ENCODE results near the gene FOSL1. TPM values are rescaled to one million over a fixed set of nuclear protein-coding genes. Genes with fewer than 3 reads are reported as not detected.
A peak's percentile ranks its signal among the peaks of the same experiment; 100 is the strongest.

FOSL1 gene
- polyA plus RNA-seq, 3 donors: 2.5 to 28.2 (median 2.5) TPM

DNA sequence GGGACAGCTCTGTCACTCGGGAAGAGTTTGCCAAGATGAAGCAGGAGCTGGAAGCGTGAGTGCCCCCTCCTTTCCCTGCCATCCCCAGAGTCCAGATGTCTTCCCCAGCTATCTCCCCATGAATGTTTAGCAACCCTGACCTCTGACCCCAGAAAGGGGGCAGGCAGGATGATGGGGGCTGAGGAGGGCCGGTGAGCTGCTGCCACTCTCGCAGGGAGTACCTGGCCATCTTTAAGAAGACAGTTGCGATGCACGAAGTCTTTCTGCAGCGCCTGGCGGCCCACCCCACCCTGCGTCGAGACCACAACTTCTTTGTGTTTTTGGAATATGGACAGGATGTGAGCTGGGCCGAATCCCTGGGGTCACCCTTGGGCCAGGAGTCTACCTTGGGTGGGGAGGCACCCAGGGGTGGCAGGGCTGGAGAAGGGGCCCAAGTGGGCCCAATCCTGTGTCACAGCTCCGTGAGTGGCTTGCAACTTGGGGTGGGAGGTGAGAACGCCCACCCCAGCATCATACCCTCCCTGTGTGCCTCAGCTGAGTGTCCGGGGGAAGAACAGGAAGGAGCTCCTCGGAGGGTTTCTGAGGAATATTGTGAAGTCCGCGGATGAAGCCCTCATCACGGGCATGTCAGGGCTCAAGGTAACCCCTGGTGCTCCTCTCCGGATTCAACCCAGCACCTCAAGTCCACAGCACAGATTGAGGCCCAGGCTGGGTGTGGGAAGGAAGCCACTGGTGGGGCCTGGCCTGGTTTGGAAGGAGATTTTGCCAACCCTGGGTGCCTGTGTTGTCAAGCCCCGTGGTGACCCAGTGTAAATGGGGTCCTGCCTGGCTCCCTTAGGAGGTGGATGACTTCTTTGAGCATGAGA is 49.7 kb downstream of the FOSL1 start:
- Histone ChIP-seq H3K79me2 (ENCODE audit: insufficient read depth, low read length) (peaks cover 23% of the 10 kb centered on the region), H3K9me3 (replicated peaks in 1 of 2; ENCODE audit: control insufficient read depth in 1 of 2, insufficient read depth in 1 of 2, low read length in 2 of 2) (peaks cover 4 to 8% of the 10 kb centered on the region in 2 donors), H3K27ac (ENCODE audit: low read depth in 1 of 2, low read length in 2 of 2) (peak overlapping the region in 1 of 2 donors; percentile 4), H3K36me3 (replicated peaks in 1 of 2; ENCODE audit: control insufficient read depth in 1 of 2, insufficient read depth in 2 of 2, low read length in 2 of 2) (peaks cover 35 to 50% of the 10 kb centered on the region in 2 donors), H3K27me3 (ENCODE audit: control insufficient read depth in 2 of 2, insufficient read depth in 2 of 2, low read length in 2 of 2) (no peaks in the 10 kb centered on the region), H4K20me1 (ENCODE audit: insufficient read depth, low read length) (peaks cover 60% of the 10 kb centered on the region), H3K4me1 (ENCODE audit: control insufficient read depth in 1 of 2, insufficient read depth in 2 of 2, low read length in 2 of 2) (peaks cover 0 to 7% of the 10 kb centered on the region in 2 donors), H3K9ac (ENCODE audit: insufficient read depth, low read length, poor library complexity, severe bottlenecking) (no peak overlapping the region), H2AFZ (ENCODE audit: insufficient read depth, low read depth, low read length, poor library complexity, severe bottlenecking) (no peak overlapping the region), H3K4me2 (replicated peaks; ENCODE audit: extremely low read depth, low read length, poor library complexity, severe bottlenecking) (no peak overlapping the region), H3K4me3 (replicated peaks in 1 of 3; ENCODE audit: low read depth in 2 of 3, low read length in 3 of 3) (no peak overlapping the region)
- Mint-ChIP-seq H3K36me3 (peaks cover 33 to 45% of the 10 kb centered on the region in 2 donors), H3K4me1 (peaks cover 23% of the 10 kb centered on the region), H3K4me3 (no peak overlapping the region), H3K27ac (no peak overlapping the region), H3K9me3 (peaks cover 0 to 10% (median 8%) of the 10 kb centered on the region in 7 donors), H3K27me3 (ENCODE audit: low read depth in 3 of 3) (peaks cover 0 to 5% (median 0%) of the 10 kb centered on the region in 3 donors)
- intact Hi-C loops (cut with micrococcal nuclease): no loop called here
- no peak for DNase-seq
- TF ChIP-seq, protein P1, sequence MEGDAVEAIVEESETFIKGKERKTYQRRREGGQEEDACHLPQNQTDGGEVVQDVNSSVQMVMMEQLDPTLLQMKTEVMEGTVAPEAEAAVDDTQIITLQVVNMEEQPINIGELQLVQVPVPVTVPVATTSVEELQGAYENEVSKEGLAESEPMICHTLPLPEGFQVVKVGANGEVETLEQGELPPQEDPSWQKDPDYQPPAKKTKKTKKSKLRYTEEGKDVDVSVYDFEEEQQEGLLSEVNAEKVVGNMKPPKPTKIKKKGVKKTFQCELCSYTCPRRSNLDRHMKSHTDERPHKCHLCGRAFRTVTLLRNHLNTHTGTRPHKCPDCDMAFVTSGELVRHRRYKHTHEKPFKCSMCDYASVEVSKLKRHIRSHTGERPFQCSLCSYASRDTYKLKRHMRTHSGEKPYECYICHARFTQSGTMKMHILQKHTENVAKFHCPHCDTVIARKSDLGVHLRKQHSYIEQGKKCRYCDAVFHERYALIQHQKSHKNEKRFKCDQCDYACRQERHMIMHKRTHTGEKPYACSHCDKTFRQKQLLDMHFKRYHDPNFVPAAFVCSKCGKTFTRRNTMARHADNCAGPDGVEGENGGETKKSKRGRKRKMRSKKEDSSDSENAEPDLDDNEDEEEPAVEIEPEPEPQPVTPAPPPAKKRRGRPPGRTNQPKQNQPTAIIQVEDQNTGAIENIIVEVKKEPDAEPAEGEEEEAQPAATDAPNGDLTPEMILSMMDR (IDR thresholded peaks at IDR 0.05): no peak
- 87% methylated on average over 6 of the region's 20 CpGs for WGBS (ENCODE audit: insufficient coverage)

DNA sequence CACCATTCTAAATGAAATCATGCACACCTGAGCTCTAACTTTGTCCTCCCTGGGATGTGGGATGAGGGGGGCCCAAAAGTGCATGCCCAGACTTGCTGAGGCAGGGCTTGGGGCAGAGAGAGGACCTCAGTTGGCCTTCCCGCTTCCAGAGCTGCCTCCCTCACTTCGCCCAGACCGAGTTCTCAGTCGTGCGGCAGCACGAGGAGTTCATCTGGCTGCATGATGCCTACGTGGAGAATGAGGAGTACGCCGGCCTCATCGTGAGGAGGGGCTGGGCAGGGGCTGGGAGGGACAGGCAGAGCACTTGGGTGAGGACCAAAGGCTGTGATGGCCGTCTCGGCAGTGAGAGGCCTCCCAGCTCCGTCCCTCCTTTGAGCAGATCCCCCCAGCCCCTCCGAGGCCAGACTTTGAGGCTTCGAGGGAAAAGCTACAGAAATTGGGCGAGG is 50.4 kb downstream of the FOSL1 start:
- no peak overlapping the region for H3K4me3 Mint-ChIP-seq
- H3K4me3 ChIP-seq (replicated peaks in 1 of 3; ENCODE audit: low read depth in 2 of 3, low read length in 3 of 3): no peak overlapping the region
- intact Hi-C loops (cut with micrococcal nuclease): no loop called here
- no peak overlapping the region for H3K27ac ChIP-seq (ENCODE audit: low read depth in 1 of 2, low read length in 2 of 2)
- 84% methylated on average over 14 of the region's 16 CpGs for WGBS (ENCODE audit: insufficient coverage)
- H3K27me3 Mint-ChIP-seq (ENCODE audit: low read depth in 3 of 3): peaks cover 0 to 5% (median 0%) of the 10 kb centered on the region in 3 donors
- H3K27ac Mint-ChIP-seq: no peak overlapping the region
- peaks cover 0 to 10% (median 8%) of the 10 kb centered on the region in 7 donors for H3K9me3 Mint-ChIP-seq
- H3K79me2 ChIP-seq (ENCODE audit: insufficient read depth, low read length): peaks cover 16% of the 10 kb centered on the region
- DNase-seq: no peak
- H3K9me3 ChIP-seq (replicated peaks in 1 of 2; ENCODE audit: control insufficient read depth in 1 of 2, insufficient read depth in 1 of 2, low read length in 2 of 2): peaks cover 4 to 8% of the 10 kb centered on the region in 2 donors
- H2AFZ ChIP-seq (ENCODE audit: insufficient read depth, low read depth, low read length, poor library complexity, severe bottlenecking): no peak overlapping the region
- TF ChIP-seq, protein P1 (IDR thresholded peaks at IDR 0.05): no peak
- no peaks in the 10 kb centered on the region for H3K27me3 ChIP-seq (ENCODE audit: control insufficient read depth in 2 of 2, insufficient read depth in 2 of 2, low read length in 2 of 2)
- H3K4me1 Mint-ChIP-seq: peaks cover 22% of the 10 kb centered on the region
- H3K36me3 ChIP-seq (replicated peaks in 1 of 2; ENCODE audit: control insufficient read depth in 1 of 2, insufficient read depth in 2 of 2, low read length in 2 of 2): peaks cover 29 to 43% of the 10 kb centered on the region in 2 donors
- no peak overlapping the region for H3K9ac ChIP-seq (ENCODE audit: insufficient read depth, low read length, poor library complexity, severe bottlenecking)
- peaks cover 28 to 38% of the 10 kb centered on the region in 2 donors for H3K36me3 Mint-ChIP-seq
- no peaks in the 10 kb centered on the region for H3K4me1 ChIP-seq (ENCODE audit: control insufficient read depth in 1 of 2, insufficient read depth in 2 of 2, low read length in 2 of 2)
- no peak overlapping the region for H3K4me2 ChIP-seq (replicated peaks; ENCODE audit: extremely low read depth, low read length, poor library complexity, severe bottlenecking)
- H4K20me1 ChIP-seq (ENCODE audit: insufficient read depth, low read length): peaks cover 53% of the 10 kb centered on the region
